T-helper 2 cell treated with Interferon-gamma antibody and Interleukin-4, amounts not matched to agents 5 μg/mL and 100 μg/mL, for 36 hours (primary cell): ENCODE measurements around the gene MTX1.
"Not testable (repeated sequence)": the region's sequence is repeated elsewhere in the genome, so short reads cannot be mapped to it uniquely, and the experiment has no call there.

Experiments
- DNase-seq: peaks from one replicate; pipeline ENCODE4 v3.0.0; 2021; ENCODE audit warnings: low spot score
- H3K27ac Mint-ChIP-seq: one replicate; pipeline ENCODE4 v1.8.0; 2021; ENCODE audit warnings: mild to moderate bottlenecking, mixed read lengths
- H3K27me3 Mint-ChIP-seq: one replicate; pipeline ENCODE4 v1.8.0; 2021; ENCODE audit warnings: low read depth, mixed read lengths
- H3K36me3 Mint-ChIP-seq: one replicate; pipeline ENCODE4 v1.8.0; 2021; ENCODE audit warnings: low read depth, mixed read lengths
- H3K4me1 Mint-ChIP-seq: one replicate; pipeline ENCODE4 v1.8.0; 2021; ENCODE audit warnings: low read depth, mixed read lengths
- H3K4me3 Mint-ChIP-seq: one replicate; pipeline ENCODE4 v1.8.0; 2022; ENCODE audit warnings: mild to moderate bottlenecking, moderate library complexity, mixed read lengths
- H3K9me3 Mint-ChIP-seq: one replicate; pipeline ENCODE4 v1.8.0; 2021; ENCODE audit warnings: mixed read lengths

Gene MTX1, protein sequence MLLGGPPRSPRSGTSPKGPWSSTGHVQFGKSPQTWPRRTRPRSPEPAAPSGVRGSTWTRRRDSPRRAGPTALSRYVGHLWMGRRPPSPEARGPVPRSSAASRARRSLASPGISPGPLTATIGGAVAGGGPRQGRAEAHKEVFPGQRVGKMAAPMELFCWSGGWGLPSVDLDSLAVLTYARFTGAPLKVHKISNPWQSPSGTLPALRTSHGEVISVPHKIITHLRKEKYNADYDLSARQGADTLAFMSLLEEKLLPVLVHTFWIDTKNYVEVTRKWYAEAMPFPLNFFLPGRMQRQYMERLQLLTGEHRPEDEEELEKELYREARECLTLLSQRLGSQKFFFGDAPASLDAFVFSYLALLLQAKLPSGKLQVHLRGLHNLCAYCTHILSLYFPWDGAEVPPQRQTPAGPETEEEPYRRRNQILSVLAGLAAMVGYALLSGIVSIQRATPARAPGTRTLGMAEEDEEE

DNA sequence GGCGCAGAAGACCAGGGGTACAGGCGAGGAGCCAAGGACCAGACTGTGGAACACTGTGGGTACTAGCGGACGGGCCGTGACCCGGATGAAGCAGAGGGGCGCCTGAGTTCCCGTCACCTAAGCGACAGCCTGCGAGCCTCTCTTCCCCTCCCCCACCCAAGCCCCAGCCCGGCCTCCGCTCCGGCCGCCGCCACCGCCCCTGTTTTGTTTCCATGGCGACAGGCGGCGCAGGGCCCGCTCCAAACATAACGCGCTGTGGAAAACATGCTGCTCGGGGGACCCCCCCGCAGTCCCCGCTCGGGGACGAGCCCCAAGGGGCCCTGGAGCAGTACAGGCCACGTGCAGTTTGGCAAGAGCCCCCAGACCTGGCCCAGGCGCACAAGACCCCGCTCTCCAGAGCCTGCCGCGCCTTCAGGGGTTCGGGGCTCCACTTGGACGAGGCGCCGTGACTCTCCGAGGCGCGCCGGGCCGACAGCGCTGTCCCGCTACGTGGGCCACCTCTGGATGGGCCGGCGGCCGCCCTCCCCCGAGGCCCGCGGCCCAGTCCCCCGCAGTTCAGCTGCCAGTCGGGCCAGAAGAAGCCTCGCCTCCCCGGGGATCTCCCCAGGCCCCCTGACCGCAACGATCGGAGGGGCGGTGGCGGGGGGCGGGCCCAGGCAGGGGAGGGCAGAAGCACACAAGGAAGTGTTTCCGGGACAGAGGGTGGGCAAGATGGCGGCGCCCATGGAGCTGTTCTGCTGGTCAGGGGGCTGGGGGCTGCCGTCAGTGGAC is at the start of gene MTX1:
MTX1 (plus strand) TSS at position 155 of the 771 bp plus-strand sequence; CDS start at position 265, 110 bp downstream.
- H3K4me3 Mint-ChIP-seq = peak within 1 kb of the TSS; percentile 95
- no peaks in the 10 kb centered on the region for H3K27me3 Mint-ChIP-seq
- H3K4me1 Mint-ChIP-seq = peaks cover 25% of the 10 kb centered on the region
- peaks cover 7% of the 10 kb centered on the region for H3K36me3 Mint-ChIP-seq
- peak within 1 kb of the TSS; percentile 92 for H3K27ac Mint-ChIP-seq
- DNase-seq = peak; percentile 86
- H3K9me3 Mint-ChIP-seq = no peaks in the 10 kb centered on the region

DNA sequence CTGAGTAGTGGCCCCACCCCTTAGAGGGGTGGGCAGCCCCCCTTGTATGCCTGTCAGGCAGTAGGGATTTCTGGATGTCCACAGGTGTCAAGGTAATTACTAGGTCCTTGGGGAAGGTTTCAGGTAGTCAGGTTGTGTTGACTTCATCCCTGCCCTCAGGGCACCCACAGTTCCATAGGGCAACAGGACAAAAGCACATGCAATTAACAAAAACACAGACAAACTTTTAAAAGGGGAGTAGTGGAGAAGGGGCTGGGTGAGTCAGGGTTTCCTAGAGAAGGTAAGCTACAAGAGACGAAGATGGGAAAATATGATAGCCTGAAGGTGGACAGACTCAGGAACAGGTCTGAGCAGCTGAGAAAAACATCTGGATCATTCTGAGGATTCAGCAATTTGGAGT is 49.5 kb upstream of the MTX1 start:
- Mint-ChIP-seq H3K36me3 (no peaks in the 10 kb centered on the region), H3K4me1 (no peaks in the 10 kb centered on the region), H3K27ac (no peak overlapping the region), H3K27me3 (peaks cover 21% of the 10 kb centered on the region), H3K4me3 (no peak overlapping the region), H3K9me3 (no peaks in the 10 kb centered on the region)
- DNase-seq = no peak

DNA sequence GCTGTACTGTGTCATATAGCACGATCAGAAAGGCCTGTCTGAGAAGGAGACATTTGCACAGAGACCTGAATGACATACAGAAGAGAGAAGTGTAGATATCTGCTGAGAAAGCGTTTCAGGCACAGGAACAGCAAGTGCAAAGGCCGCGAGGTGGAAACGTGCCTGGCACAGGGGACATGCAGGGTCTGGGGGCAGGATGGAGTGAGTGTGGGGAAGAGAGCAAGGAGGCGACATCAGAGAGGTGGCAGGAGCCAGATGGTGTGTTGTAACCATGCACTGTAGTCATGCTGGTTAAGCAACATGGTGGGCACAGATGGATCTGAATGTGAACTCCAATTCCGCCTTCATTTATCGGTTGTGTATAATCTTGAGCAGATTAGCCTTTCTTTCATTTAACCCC is 48.4 kb upstream of the MTX1 start:
- no peaks in the 10 kb centered on the region for H3K9me3 Mint-ChIP-seq
- H3K4me3 Mint-ChIP-seq = no peak overlapping the region
- no peak for DNase-seq
- H3K4me1 Mint-ChIP-seq = no peaks in the 10 kb centered on the region
- H3K36me3 Mint-ChIP-seq = no peaks in the 10 kb centered on the region
- H3K27ac Mint-ChIP-seq = no peak overlapping the region
- H3K27me3 Mint-ChIP-seq = peaks cover 14% of the 10 kb centered on the region

DNA sequence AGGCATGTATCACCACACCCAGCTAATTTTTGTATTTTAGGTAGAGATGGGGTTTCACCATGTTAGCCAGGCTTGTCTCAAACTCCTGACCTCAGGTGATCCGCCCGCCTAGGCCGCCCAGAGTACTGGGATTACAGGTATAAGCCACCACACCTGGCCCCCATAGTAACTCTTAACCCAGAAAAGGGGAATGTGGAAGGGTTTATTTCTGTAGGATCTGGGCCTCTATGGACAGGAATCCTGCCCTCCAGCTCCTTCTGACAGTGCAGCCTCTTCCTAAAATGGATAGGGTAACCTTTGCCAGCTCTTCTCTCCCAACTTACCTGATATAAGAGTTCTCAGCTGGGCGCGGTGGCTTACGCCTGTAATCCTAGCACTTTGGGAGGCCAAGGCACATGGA is 45.9 kb upstream of the MTX1 start:
- H3K27ac Mint-ChIP-seq, DNase-seq, H3K36me3 Mint-ChIP-seq, H3K4me1 Mint-ChIP-seq, H3K4me3 Mint-ChIP-seq, H3K27me3 Mint-ChIP-seq, H3K9me3 Mint-ChIP-seq: not testable (repeated sequence)

DNA sequence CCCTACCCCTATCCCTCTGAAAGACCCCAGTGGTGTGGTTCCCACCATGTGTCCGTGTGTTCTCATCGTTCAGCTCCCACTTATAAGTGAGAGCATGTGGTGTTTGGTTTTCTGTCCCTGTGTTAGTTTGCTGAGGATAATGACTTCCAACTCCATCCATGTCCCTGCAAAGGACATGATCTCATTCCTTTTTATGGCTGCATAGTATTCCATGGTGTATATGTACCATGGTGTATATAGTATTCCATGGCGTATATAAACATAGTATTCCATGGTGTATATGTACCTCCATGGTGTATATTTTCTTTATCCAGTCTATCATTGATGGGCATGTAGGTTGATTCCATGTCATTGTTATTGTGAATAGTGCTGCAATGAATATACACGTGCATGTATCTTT is 44.7 kb upstream of the MTX1 start:
- not testable (repeated sequence) for H3K9me3 Mint-ChIP-seq, DNase-seq, H3K36me3 Mint-ChIP-seq, H3K27me3 Mint-ChIP-seq, H3K4me3 Mint-ChIP-seq, H3K27ac Mint-ChIP-seq
- H3K4me1 Mint-ChIP-seq = peaks cover 11% of the 10 kb centered on the region

DNA sequence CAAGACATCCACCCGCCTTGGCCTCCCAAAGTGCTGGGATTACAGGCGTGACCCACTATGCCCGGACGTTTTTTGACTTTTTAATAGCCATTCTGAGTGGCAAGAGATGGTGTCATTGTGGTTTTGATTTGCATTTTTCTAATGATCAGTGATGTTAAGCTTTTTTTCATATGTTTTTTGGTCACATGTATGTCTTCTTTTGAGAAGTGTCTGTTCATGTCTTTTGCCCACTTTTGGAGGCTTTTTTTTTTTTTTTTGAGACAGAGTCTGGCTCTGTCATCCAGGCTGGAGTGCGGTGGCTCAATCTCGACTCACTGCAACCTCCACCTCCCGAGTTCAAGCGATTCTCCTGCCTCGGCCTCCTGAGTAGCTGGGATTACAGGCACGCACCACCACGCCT is 43.9 kb upstream of the MTX1 start:
- H3K4me1 Mint-ChIP-seq = peaks cover 15% of the 10 kb centered on the region
- not testable (repeated sequence) for H3K27ac Mint-ChIP-seq, H3K27me3 Mint-ChIP-seq

DNA sequence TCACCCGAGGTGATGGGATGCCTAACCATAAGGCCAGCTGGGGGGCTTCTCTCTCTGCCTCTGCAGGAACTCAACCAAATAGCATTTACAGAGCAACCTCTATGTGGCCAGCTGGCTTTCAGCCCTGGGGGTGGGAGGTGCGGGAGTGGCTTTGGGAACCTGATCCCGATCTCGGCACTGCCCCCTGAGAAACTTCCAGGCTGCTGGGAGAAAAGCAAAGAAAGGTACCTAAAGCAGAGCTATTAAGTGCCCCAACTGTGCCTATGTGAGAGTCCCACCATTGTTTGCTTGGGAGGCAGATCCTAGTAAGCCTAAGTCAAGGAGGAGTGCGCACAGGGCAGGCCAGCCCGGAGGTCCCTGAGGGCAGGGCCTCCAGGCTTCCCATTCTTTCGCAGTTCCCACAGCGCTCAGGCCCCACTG is 42.4 kb upstream of the MTX1 start:
- H3K4me1 Mint-ChIP-seq = peaks cover 16% of the 10 kb centered on the region
- no peak overlapping the region for H3K4me3 Mint-ChIP-seq
- peaks cover 19% of the 10 kb centered on the region for H3K36me3 Mint-ChIP-seq
- no peaks in the 10 kb centered on the region for H3K27me3 Mint-ChIP-seq
- no peak for DNase-seq
- H3K9me3 Mint-ChIP-seq = no peaks in the 10 kb centered on the region
- H3K27ac Mint-ChIP-seq = no peak overlapping the region

More for the DNA sequence above, 43.9 kb upstream of the MTX1 start:
- H3K4me3 Mint-ChIP-seq, DNase-seq, H3K9me3 Mint-ChIP-seq: not testable (repeated sequence)
- H3K36me3 Mint-ChIP-seq = peaks cover 13% of the 10 kb centered on the region

DNA sequence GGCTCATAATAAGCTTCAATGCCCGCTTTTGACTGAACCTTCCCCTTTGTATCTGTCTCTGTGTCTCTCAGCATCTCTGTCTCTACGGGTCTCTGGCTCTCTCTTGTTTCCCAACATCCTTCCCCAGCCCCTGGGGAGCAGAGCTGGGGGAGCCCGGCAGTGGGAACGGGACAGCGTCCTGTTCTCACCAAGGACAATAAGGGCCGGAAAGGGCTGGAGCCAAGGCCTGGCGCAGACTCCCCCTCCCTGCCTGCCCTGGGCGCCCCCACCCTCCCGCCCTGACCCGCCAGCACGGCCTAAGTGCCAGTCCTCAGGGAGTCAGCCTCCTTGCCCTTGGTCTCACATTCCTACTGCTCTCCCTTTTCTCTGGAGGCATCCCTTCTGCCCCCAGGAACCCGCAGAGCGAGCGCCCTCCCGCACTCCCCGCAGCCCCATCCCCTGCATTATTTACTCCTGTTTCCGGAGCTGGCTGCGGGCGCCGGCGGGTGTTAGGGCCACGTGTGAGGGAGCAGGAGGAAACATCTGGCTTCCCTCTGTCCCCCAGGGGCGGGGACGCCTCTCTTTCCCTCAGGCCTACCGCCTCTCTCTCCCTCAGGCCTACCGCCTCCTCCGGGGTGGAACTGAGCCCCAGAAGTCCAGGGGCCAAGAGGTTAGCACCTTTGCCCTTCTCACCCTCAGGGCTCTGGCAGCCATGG is 41.9 kb upstream of the MTX1 start:
- H3K27me3 Mint-ChIP-seq = no peaks in the 10 kb centered on the region
- no peaks in the 10 kb centered on the region for H3K9me3 Mint-ChIP-seq
- H3K36me3 Mint-ChIP-seq = peaks cover 22% of the 10 kb centered on the region
- H3K4me1 Mint-ChIP-seq = peaks cover 21% of the 10 kb centered on the region
- H3K4me3 Mint-ChIP-seq = no peak overlapping the region
- H3K27ac Mint-ChIP-seq = no peak overlapping the region
- DNase-seq = no peak

DNA sequence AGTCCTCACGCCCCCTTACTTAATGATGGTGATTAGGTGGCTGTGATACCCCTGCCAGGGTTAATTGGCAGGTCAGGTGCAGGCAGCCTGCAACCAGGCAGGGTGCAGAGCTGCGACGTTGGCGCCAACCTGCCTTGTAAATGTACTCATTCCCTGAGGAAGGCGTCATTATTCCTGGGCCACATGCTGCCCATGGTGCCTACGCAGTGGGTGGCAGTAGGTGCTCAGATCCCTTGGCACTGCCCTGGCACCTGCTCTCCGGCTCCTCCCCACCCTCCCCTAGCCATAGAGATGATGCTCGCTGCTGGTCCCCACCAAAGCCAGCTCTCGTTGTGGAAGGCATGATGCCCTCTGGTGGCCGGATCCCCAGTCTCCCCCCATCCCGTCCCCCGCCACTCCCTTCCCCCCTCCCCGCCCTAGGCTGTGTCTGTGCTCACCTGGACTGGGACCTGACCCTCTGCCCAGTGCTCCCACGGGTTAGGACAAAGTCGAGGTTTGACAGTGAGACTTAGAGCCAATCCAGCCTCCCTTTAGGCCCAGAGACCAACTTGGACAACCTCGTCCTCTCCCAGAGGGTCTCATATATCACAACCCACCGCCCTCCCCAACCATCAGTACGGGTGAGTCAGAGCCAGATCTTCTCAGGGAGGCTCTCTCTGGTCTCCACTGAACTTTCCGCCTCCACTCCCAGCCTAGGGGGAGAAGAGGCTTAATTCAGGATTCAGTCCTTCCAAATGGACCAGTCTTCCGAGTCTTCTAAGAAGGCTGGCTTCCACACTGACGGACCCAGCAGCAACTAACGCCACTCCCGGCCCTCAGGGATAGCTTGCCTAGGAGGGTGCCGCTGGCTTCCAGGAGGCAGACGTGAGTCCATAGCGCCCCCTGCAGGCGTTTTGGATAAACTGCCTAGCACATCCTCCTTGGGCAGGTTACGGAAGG is 41.1 kb upstream of the MTX1 start:
- H3K4me3 Mint-ChIP-seq = peak overlapping the region; percentile 53
- DNase-seq = peak; percentile 81

DNA sequence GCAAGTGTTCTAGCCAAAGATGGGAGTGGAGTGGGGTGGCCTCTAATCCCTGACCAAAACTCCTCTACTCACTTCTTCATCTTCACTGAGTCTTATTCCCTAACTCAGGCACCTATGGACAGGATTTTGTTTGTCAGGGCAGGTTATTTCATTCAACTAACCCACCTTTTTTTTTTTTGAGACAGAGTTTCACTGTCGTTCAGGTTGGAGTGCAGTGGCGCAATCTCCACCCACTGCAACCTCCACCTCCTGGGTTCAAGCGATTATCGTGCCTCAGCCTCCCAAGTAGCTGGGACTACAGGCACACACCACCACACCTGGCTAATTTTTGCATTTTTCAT is 40.4 kb upstream of the MTX1 start:
- not testable (repeated sequence) for H3K9me3 Mint-ChIP-seq, H3K27ac Mint-ChIP-seq, DNase-seq, H3K27me3 Mint-ChIP-seq
- peak overlapping the region; percentile 53 for H3K4me3 Mint-ChIP-seq
- H3K36me3 Mint-ChIP-seq = peaks cover 32% of the 10 kb centered on the region
- peaks cover 30% of the 10 kb centered on the region for H3K4me1 Mint-ChIP-seq

More for the DNA sequence above, 41.1 kb upstream of the MTX1 start:
- Mint-ChIP-seq H3K36me3 (peaks cover 29% of the 10 kb centered on the region), H3K4me1 (peaks cover 28% of the 10 kb centered on the region), H3K27ac (no peak overlapping the region), H3K27me3 (no peaks in the 10 kb centered on the region), H3K9me3 (no peaks in the 10 kb centered on the region)

DNA sequence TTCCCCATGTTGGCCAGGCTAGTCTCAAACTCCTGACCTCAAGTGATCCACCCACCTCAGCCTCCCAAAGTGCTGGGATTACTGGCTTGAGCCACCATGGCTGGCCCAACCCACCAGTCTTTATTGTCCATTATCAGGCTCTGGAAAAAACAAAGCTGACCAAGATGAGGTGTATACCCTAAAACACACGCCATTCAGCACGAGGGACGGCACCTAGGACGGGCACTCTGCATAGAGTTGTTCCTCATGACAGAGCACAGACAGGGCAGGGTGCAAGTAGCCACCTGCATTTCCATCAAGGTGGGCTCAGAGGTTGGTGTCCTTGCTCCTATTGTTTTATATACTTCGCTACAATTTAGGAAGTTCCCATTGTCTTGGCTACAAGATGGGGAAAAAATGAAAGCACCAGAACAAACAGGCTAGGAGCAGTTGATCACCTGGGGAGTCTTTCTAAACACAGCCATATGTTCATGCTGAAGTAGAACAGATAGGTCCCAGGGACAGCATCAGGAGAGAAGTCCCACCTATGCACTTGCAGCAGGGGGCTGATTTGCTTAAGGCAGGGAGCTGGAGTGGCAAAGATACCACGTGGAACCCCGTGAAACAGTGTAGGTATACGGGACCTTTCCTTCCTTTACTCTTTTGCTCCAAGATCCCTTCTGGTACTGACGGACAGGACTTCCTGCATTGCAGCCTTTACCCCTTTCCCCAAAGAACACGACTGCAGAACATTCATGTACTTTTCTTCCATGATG is 39.9 kb upstream of the MTX1 start:
- no peak overlapping the region for H3K4me3 Mint-ChIP-seq
- H3K27me3 Mint-ChIP-seq = no peaks in the 10 kb centered on the region
- H3K9me3 Mint-ChIP-seq = no peaks in the 10 kb centered on the region
- H3K4me1 Mint-ChIP-seq = peaks cover 35% of the 10 kb centered on the region
- no peak overlapping the region for H3K27ac Mint-ChIP-seq
- peaks cover 35% of the 10 kb centered on the region for H3K36me3 Mint-ChIP-seq
- no peak for DNase-seq

DNA sequence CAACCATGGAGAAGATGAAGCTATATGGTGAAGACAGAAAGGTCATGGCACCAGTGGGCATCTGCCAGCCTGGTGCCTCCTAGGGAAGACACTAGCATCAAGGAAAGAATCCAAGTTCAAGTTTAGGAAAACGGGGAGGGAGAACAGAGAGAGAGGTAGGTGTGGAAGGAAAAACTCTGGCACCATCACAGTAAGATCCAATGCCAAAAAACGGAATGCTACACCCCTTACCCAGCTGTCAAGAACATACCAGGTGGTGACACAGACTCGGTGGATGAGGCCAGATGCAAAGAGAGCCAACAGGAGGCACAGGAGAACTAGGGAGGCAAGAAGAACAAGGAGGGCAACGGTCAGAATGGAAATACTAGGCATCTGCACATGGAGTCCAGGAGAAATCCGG is 39.0 kb upstream of the MTX1 start:
- no peak for DNase-seq
- no peak overlapping the region for H3K4me3 Mint-ChIP-seq
- H3K4me1 Mint-ChIP-seq = peaks cover 40% of the 10 kb centered on the region
- H3K9me3 Mint-ChIP-seq = no peaks in the 10 kb centered on the region
- peaks cover 35% of the 10 kb centered on the region for H3K36me3 Mint-ChIP-seq
- H3K27me3 Mint-ChIP-seq = no peaks in the 10 kb centered on the region
- peak overlapping the region; percentile 33 for H3K27ac Mint-ChIP-seq
